ENCODE results near the gene WDSUB1. TPM values are rescaled to one million over a fixed set of nuclear protein-coding genes. Genes with fewer than 3 reads are reported as not detected.

WDSUB1 gene
- total and polyA plus RNA-seq, 2 of the 4 experiments (the other 2 are of a cell fraction): 4.8 to 5.2 TPM

DNA sequence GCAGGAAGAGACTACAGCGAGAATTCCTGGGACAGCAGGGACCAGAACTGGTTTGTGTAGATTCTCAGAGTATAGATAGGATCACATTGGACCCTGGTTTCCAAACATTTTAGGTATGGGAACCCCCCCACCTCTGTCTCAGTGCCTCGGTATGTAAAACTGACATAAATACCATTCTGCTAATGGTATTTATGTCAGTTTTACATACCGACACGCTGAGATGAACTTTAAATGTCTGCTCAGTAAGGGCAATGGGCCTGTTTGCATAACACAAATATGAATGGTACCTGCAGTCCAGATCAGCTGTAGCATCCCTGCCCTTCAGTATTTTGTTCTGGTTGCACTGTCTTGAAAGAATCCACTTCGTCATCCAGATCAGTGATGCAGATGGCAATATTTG, 73.2 kb downstream of the WDSUB1 start:
- BruUV-seq (replicated peaks): no TSS peak
- H3K36me3 ChIP-seq (ENCODE audit: control insufficient read depth, insufficient read depth, low read length): peaks cover 34% of the 10 kb centered on the region
- TF ChIP-seq, protein P1, sequence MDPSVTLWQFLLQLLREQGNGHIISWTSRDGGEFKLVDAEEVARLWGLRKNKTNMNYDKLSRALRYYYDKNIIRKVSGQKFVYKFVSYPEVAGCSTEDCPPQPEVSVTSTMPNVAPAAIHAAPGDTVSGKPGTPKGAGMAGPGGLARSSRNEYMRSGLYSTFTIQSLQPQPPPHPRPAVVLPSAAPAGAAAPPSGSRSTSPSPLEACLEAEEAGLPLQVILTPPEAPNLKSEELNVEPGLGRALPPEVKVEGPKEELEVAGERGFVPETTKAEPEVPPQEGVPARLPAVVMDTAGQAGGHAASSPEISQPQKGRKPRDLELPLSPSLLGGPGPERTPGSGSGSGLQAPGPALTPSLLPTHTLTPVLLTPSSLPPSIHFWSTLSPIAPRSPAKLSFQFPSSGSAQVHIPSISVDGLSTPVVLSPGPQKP (IDR thresholded peaks at IDR 0.05; ENCODE audit: borderline replicate concordance, low read depth, low read length): no peak
- TF ChIP-seq RCOR1 (IDR thresholded peaks at IDR 0.05; ENCODE audit: insufficient replicate concordance, low read length) (no peak), BHLHE40 (IDR thresholded peaks at IDR 0.05; ENCODE audit: low read depth, low read length) (no peak), POLR2A (IDR thresholded peaks at IDR 0.05; ENCODE audit: low read depth, low read length) (no peak), SMC3 (IDR thresholded peaks at IDR 0.05; ENCODE audit: low read depth, low read length) (no peak), NFE2L2 (IDR thresholded peaks at IDR 0.05; ENCODE audit: low read depth, low read length) (no peak), RAD21 (IDR thresholded peaks at IDR 0.05; ENCODE audit: low read length) (no peak), FOS (IDR thresholded peaks at IDR 0.05; ENCODE audit: low read depth, low read length) (no peak), MXI1 (IDR thresholded peaks at IDR 0.05; ENCODE audit: borderline replicate concordance, low read depth, low read length) (no peak), CHD1 (IDR thresholded peaks at IDR 0.05; ENCODE audit: low read depth, low read length) (no peak), MAFK (IDR thresholded peaks at IDR 0.05; ENCODE audit: low read depth, low read length) (no peak), MAZ (IDR thresholded peaks at IDR 0.05; ENCODE audit: borderline replicate concordance, low read depth, low read length) (no peak), CEBPB (IDR thresholded peaks at IDR 0.05; ENCODE audit: low read depth, low read length) (no peak), RFX5 (IDR thresholded peaks at IDR 0.05; ENCODE audit: low read depth, low read length) (no peak)
- TF ChIP-seq, protein P2, sequence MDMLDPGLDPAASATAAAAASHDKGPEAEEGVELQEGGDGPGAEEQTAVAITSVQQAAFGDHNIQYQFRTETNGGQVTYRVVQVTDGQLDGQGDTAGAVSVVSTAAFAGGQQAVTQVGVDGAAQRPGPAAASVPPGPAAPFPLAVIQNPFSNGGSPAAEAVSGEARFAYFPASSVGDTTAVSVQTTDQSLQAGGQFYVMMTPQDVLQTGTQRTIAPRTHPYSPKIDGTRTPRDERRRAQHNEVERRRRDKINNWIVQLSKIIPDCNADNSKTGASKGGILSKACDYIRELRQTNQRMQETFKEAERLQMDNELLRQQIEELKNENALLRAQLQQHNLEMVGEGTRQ (IDR thresholded peaks at IDR 0.05; ENCODE audit: low read depth, low read length): no peak
- TF ChIP-seq, protein P3, sequence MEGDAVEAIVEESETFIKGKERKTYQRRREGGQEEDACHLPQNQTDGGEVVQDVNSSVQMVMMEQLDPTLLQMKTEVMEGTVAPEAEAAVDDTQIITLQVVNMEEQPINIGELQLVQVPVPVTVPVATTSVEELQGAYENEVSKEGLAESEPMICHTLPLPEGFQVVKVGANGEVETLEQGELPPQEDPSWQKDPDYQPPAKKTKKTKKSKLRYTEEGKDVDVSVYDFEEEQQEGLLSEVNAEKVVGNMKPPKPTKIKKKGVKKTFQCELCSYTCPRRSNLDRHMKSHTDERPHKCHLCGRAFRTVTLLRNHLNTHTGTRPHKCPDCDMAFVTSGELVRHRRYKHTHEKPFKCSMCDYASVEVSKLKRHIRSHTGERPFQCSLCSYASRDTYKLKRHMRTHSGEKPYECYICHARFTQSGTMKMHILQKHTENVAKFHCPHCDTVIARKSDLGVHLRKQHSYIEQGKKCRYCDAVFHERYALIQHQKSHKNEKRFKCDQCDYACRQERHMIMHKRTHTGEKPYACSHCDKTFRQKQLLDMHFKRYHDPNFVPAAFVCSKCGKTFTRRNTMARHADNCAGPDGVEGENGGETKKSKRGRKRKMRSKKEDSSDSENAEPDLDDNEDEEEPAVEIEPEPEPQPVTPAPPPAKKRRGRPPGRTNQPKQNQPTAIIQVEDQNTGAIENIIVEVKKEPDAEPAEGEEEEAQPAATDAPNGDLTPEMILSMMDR (conservative IDR thresholded peaks at IDR 0.05; ENCODE audit: low read depth, low read length): no peak
- H3K79me1 ChIP-seq (ENCODE audit: low read depth in 1 of 2, low read length in 2 of 2): peaks cover 0 to 2% of the 10 kb centered on the region in 2 experiments; a peak in 2 of 4 replicates
- H4K91ac ChIP-seq (ENCODE audit: insufficient read depth, low read depth, low read length): no peak overlapping the region
- POLR2A ChIA-PET (ENCODE audit: unreplicated experiment): no interaction called here
- no peaks in the 10 kb centered on the region for H3K27me3 ChIP-seq (ENCODE audit: control insufficient read depth, insufficient read depth, low read length)
- no peak overlapping the region for H3K18ac ChIP-seq (ENCODE audit: low read depth, low read length)
- ATAC-seq (ENCODE audit: low read depth): no peak
- no peak overlapping the region for H3K23ac ChIP-seq (ENCODE audit: low read depth, low read length)
- no peak overlapping the region for H3K14ac ChIP-seq (replicated peaks; ENCODE audit: low read depth, low read length)
- no peak overlapping the region for H2BK5ac ChIP-seq (ENCODE audit: low read depth, low read length, poor library complexity, severe bottlenecking)
- CTCF ChIA-PET: no interaction called here
- no peak overlapping the region for H3K4me3 ChIP-seq (ENCODE audit: insufficient read depth, low read depth, low read length)
- H3K4me1 ChIP-seq (ENCODE audit: control insufficient read depth, insufficient read depth, low read length): peaks cover 9% of the 10 kb centered on the region
- H2BK20ac ChIP-seq (ENCODE audit: low read depth, low read length): no peak overlapping the region
- intact Hi-C loops (cut with micrococcal nuclease) (no loop called here), in situ Hi-C loops (cut with MboI; ENCODE audit: low sequenced_read_pairs) (no loop called here), dilution Hi-C loops (cut with HindIII; ENCODE audit: low sequenced_read_pairs, unreplicated experiment) (no loop called here)
- no peak overlapping the region for H4K8ac ChIP-seq (ENCODE audit: low read depth in 2 of 2, low read length in 2 of 2)
- H2BK120ac ChIP-seq (ENCODE audit: low read depth, low read length): no peak overlapping the region
- peaks cover 22% of the 10 kb centered on the region for H3K9me1 ChIP-seq (ENCODE audit: insufficient read depth, low read length)
- no peak overlapping the region for H2AFZ ChIP-seq (replicated peaks; ENCODE audit: low read length, poor library complexity)
- no peak overlapping the region for H2AK9ac ChIP-seq (replicated peaks; ENCODE audit: low read depth, low read length, poor library complexity)
- H3K4ac ChIP-seq (ENCODE audit: low read depth, low read length): no peak overlapping the region
- H3K9ac ChIP-seq (ENCODE audit: low read depth, low read length): no peak overlapping the region
- H3K56ac ChIP-seq (ENCODE audit: extremely low read depth, insufficient read depth, low read length): no peak overlapping the region
- no peak overlapping the region for H2AK5ac ChIP-seq (ENCODE audit: low read depth, low read length)
- no peak overlapping the region for H4K5ac ChIP-seq (ENCODE audit: low read depth, low read length)
- no peak overlapping the region for H3K27ac ChIP-seq (ENCODE audit: insufficient read depth, low read length)
- DNase-seq: no peak
- no peaks in the 10 kb centered on the region for H4K20me1 ChIP-seq (ENCODE audit: insufficient read depth, low read length)
- no CpG with 5 or more reads among the region's 5 CpGs for WGBS, 2 experiments (ENCODE audit: extremely low coverage in 2 of 2, insufficient read length in 1 of 2)
- no peaks in the 10 kb centered on the region for H3K9me3 ChIP-seq (ENCODE audit: control insufficient read depth, insufficient read depth, low read length)
- H3K4me2 ChIP-seq (ENCODE audit: low read depth, low read length): no peak overlapping the region
- no peak overlapping the region for H2BK15ac ChIP-seq (ENCODE audit: low read depth, low read length)
